Hematopoietic multipotent progenitor cell treated with erythropoietin and hydrocortisone succinate and interleukin-3 and kit ligand, for 17 days (in vitro differentiated cells): Measurements from ENCODE around the gene GPC4.

Source experiments
- DNase-seq: peaks from one replicate; pipeline ENCODE4 v3.0.0-alpha.2; 2015; ENCODE audit warnings: low spot score

Gene GPC4

DNA sequence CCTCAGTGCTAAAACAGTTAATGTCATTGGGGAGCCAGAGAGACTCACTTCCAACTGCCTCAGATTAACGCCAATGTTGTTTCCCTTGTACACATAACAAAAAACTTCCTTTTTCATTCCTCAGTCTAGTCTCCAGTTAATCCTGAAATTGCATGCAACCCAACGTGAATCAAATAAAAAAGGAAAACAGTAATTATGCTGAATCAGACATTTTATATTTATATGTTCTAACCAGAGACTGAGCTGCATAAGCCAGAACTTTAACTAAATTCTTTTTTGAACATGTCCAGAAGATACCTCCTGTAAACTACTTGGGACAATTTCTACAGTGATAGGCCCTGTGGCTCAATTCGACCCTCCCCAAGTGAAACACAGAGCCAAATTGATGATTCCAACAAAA lies 4.7 kb downstream of the GPC4 start:
- DNase-seq = no peak

DNA sequence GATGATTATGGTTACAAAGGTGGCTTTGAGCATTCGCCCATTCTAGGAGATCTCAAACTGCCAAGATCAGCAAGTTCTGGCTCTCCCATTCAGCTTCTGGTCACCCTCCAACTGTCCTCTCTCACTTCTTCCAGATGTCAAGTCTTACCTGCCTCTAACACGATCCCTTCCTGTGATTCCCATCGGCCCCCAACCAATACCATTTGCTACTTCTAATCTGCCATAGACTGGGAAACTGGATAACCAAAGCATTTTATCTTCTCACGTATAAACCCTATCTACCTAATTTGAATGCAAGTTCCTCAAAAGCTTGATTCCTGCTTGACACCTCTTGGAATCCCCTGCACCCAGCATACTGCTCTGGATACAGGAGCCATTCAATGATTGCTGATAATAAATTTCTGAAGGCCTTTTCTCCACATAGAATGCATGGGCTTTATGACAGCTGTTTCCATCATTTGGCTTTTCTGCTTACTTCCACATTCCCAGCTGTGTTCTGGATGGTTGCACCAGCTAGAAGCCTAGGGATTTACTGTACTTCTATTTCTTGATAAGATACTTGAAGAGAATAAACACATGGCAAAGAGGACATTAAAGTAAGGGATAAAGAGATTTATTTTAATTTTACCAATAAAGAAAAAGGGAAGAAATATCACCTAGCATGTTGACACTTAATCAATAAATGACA lies 9.6 kb downstream of the GPC4 start:
- DNase-seq = no peak

DNA sequence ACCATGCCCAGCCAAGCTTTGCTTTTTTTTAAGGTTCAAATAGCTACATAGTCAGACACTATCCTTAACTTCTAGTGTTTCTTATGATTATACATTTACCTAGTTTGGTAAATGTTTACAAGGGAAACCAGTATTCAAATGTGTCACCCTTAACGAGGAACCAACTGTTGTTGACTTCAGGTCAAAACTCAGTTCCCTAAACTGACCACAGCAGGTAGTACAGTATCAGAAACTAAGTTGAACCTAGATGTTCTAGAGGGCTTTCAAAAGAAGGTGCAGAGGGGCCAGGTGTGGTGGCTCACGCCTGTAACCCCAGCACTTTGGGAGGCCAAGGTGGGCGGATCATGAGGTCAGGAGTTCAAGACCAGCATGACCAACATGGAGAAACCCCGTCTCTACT lies 11.3 kb downstream of the GPC4 start:
- DNase-seq = no peak

DNA sequence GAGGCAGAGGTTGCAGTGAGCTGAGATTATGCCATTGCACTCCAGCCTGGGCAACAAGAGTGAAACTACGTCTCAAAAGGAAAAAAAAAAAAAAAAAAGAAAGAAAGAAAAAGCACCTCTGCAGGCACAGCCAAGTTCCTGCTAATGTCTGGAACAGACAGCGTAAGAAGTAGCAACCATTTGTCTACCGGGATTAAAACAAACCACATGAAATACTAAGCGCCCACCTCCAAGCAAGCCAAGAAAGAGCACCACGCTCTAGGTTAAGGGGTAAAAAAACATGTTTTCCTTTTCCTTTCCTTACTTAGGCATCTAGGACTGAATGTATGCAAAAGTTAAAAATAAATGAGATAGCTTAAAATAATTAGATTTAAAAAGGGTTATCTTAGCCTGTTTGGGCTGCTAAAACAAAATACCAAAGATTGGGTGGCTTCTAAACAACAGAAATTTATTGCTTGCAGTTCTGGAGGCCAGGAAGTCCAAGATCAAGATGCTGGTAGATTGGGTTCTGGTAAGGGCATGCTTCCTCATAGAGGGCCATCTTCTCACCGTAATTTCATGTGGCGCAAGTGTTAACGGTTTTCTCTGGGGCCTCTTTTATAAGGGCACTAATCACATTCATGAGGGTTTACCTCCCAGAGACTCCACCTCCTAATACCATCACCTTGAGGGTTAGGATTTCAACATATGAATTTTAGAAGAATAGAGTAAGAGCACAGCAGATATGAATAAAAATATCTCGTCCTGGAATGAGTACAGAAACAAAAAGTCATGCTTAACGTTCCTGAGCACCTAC lies 12.3 kb downstream of the GPC4 start:
- DNase-seq = no peak

DNA sequence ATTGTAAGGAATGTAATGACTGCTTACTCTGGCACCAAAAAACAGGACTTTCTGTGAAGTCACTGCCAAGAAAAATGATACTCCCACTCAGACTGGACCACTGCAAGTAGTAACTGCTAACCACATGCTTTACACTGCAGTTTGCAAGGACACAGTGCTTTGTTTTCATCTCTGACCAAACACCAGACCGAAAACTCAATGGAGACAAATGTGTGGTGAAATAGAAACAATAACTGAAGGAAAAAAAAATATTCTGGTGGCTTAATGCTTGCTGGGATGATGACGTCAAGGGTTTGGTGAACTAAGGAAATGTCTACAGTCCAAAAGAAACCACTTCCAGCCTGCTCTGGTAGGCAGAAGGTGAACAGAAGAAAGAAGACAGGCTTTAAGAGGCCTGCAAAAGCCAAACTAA lies 13.2 kb downstream of the GPC4 start:
- DNase-seq = no peak

DNA sequence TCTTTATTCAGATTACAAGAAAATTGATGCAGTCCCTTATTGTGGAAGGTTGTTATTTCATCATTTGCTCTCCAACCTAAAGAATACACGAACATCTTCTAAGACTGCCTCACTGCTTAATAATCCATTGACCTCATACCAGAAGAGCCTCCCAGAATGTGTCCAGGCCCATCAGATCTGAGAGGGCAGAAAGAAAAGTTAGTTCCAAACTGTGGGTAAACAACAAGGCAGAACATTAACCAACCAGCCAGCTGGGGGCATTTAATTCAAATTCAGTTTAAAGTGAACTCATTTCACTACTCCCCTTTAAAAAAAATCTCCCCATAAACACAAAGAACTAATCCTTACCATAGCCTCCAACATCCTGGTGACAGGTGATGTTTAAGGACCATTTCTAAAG lies 13.8 kb downstream of the GPC4 start:
- DNase-seq = no peak

DNA sequence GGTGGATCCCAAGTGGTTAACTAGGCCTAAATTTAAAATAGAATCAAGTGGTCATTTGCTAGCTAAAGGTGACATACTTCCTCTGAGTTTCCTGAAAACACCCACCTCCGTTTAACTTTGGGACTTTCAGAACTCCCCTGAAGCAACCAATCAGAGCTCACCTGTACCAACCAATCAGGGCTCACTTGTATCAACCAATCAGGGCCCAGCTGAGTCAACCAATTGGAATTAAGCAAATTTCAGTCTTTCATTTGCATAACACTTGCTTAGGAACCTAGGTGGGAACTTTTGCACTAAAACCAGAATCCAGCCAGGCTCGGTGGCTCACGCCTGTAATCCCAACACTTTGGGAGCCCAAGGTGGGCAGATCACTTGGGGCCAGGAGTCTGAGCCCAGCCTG lies 15.9 kb downstream of the GPC4 start:
- DNase-seq = no peak

DNA sequence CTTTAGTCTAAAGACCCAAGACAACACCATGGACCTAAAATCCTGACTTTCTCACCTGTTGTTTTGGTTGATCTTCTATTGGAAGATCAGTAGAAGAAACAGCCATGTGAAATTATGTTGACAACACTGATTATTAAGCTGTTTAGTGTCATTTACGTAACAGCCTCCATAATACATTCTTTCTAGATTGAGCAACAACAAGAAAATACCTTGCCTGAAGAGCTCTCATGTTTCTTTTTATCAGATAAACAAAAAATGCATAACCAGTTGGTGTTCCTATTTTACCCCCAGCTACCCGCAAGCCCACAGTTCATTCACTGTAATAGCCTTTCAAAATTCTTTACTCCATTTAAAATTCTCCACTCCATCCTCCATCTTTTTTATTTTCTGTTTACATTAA lies 20.5 kb downstream of the GPC4 start:
- no peak for DNase-seq

DNA sequence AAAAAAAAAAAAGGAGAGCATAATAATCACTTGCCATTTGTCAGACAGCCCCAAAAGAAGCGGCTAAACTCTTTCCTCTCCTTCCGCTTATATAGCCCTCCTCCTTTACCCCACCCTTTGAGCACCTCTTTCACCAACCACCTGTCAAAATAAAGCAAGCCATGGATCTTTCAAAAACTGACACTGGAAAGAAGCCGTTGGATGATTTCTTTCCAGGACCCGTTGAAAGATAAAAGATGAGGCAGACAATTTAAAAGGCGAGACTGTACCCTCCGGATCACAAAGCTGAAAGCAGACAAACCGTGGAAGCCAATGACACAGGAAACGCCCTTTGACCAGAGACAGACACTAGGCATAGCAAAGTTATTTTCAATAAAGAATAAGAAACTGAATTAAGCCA lies 22.6 kb downstream of the GPC4 start:
- DNase-seq = no peak

DNA sequence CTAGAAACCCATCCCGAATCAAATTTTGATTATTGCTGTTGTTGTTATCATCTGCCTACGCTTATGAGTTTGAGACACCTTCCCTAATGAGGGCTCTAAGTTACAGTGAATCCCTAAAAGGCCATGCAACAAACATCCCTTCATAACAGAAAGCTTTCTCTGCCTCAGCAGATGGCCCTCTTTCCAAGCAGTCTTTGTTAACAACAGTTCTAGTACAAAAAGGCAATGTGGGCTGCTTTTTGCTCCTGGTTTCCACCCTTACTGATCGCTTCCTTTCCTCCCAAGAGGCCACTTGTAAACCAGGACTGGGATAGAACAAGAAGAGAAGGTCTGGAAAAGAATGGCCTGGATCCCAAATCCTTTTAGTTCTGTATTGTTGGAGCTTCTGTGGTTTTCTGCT lies 24.2 kb downstream of the GPC4 start:
- no peak for DNase-seq

DNA sequence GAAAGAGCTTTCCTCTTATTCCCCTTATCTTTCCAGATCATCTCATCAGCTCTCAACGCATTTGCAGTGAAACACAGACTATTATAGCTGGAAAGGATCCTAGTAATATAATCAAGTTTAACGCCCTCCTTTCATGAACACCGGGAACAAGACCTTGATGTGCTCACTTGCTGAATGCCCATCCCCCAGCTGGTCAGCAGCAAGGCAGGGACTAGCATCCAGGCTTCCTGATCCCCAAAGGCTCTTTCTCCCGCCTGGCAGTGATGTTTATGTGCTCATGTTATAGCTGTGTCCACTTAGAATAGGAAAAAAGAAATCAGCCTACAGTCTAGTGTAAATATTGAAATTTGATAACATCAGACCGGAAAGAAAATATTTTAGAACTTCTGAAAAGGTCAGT lies 24.6 kb downstream of the GPC4 start:
- no peak for DNase-seq

DNA sequence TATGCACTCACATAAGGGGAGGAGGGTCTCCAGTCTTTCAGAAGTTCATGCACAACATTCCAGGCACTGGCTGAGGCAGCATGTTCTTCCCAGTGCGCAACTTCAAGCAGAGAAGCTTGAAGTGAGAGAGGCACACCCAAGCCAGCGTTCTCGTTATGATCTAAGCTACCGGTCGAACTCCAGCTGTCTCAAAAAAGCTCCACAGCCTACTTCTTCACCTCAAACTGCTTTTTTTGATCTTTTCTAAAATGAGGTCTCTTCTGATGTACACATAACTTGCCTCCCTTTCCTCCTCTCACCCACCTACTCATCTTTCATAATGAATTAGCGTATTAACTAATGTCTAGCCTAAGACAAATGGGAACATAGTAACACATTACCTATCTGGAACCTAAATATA lies 25.3 kb downstream of the GPC4 start:
- no peak for DNase-seq

DNA sequence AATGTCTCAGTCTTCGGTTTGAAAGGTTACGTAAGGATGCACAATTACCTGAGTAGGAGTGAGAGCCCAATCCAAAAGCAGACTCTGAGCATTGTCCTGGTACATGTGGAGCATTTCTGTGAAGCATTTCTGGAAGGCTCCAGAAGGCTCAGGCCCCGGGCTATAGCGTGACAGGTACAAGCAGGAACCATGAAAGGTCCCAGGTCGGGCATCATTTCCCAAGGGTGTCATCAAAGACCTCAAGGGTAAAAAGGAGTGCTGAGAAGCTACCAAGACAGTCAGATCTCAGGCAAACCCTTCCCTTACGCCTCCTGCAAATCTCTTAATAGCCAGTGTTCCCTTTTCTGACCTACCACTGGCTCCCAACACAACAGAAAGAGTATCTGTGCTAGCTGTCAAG lies 30.8 kb downstream of the GPC4 start:
- no peak for DNase-seq

DNA sequence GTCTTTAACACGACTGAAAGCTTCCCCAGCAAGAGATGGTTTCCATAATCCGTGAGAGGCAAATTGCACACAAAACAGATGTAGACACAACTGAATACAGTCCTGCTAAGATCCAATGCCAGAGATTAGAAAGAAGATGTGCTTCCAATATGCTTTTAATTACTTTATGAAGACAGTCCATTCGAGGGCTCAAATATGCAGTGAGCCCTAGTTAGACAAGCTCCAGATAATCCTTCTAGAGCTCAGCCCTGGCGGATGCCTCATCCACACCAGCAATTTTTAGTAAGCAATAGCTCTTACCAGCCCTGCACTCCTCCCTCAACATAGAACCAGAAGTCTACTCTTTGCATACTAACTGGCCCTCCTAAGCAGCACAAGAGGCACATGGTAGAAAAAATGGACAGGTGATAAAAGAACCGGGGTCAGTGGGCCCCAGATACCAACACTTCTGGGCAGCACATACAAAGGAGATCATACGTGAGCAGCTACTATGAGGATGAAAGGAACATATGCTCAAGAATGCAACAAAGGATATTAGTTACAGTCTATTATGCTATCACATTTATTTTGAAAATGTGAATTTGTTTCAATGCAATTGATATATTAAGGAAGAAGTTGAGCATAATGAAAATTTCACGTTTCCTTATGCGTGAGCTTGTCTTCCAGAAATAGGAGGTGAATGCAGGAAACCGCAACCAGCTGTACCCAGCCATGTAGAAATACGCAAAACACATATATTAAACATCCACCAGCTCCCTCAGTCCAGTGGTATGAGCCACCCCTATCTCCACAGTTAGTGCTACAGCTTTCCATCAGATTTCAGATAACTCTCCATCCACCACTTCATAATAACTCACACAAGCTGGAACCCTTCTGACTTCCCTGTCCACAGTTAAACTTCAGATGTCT lies 34.3 kb downstream of the GPC4 start:
- DNase-seq = no peak

DNA sequence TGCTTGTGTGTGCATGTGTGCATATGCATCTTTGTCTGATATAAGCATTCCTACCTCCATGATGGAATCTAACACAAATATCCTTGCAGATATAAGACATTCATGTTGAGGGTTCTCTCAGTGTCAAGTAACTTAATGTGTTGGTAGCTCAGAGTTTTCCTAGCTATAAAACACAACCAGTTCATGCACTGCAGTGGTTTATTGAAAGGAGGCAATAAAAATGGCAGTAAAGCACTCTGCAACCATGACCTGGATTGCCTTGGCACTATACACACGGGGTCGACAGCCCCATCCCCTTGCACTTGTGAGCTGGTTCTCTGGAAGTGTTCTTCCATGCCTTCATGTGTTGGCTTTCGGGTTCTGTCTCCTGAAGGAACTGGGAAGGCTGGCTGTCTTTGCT lies 38.9 kb downstream of the GPC4 start:
- DNase-seq = no peak

DNA sequence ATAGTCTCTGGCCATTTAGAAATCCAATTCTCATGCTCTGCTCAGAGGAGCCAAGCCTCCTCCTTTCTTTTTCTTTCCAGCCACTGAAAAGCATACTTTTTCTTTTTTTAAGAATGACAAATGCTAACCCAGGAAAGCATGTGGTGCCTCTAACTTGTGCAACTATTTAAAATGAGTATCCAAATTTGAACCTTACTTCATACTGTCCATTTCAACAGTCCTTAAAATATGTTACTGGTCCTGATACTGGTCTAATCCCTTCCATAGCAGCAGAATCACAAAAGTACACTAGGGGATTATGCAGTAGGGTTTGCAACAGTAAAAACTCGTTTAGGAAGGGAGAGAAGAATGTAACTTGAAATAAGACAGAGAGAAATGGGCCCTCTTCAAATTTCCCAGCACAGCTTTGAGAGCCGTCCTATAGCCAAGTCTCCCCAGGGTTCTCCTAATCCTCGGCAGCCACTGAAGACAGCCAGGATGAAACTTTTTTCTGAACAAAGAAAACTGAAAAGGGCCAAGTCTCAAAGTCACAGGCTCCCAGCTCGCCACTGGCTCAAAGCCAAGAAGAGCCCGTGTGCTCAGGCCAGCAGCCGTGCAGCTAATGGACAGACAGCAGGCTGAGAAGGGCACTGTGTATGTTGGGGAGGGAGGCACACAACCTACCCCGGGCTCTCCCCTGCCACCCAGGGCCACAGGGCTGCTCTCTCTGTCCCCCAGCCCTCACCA lies 39.5 kb downstream of the GPC4 start:
- no peak for DNase-seq

DNA sequence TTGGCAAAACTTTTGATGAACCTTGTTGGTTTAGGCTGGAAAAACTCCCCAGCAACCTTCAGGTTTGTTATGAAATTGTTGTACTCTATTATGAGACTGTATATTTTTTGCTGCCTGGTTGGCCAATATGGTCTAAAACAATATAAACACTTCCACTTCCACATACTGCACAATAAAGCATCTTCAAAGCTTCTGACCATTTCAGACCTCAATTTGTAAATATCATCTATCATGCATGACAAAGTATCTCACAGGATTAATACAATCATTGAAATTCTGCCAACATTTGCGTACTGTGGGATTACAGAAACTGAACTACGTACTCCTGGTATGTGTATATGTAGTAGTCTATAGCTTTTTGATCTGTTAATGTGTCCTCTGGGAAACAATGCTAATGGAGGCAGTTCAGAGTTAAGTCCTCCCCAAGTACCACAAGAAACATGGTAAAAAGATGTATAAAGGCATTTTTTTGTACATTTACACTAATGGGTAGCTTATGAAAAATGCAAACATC lies 40.4 kb downstream of the GPC4 start:
- no peak for DNase-seq

DNA sequence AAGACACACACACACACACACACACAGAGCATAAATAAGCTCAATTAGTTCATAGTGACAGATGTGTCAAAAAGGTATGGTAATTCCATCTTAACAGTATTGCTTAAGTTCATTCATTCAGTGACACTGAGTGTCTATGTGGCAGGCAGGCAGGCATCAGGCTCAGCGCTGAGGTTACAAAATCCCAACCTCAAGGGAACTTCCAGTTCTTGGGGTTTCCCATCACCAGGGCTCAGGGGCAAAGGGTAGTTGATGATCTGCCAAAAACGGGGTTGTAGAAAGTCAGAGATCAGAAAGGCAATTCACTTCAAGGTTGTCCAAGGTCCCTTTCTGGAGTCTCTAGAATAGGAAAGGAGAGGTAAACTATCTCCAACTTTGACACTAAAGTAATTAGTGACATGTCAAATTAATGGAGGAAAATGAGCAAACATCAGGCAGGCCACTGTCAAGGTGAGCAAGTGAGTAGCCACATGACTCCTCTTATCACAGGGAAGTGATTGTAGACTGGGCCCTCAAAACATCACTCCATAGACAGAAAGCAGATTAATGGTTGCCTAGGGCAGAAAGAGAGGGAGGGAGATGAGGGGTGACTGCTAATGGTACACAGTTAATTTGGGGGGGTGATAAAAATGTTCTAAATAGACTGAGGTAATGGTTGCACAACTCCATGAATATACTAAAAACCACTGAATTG lies 41.8 kb downstream of the GPC4 start:
- no peak for DNase-seq

DNA sequence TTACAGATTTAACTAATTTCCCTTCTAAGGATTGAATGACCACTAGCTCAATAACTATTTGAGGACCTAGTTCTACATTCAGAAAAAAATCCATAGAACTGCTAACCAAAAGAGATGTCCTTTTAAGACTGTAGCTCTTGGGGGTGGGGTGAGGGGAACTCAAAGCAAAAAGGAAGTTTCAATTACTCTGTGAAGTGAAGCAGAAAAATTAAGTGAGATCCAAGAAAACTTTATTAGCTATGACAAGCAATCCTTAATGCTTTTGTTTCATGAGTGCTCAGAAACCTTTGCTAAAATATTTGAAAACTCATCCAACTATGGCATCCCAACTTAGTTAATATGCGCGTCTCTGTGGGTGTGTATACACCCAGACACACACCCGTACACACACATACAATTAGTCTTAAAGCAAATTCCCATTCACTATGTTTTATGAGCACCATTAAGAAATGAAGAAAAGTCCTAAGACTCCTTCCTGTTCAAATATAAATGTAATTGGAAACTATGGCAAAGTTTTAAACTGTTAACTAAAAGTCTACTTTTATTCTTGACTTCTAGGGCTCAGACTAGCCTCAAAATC lies 44.5 kb downstream of the GPC4 start:
- no peak for DNase-seq

DNA sequence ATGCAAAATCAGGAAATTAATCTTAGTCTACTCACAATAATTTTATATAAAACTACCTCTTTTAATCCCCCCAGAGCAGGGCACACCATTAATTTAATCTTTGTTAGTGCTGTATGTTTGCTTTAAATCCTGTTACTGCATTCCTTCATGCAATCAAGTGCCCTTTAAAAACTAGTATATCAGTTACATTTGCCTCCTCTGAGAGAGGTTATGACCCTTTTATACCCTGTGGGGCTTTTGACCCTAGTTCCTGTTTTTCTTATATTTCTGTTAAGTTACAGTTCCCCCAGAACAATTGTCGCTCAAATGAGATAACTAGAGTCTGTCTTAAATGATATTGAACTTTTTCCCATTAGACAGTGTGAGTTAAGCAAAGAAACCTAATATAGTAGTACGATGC lies 46.2 kb downstream of the GPC4 start:
- no peak for DNase-seq

DNA sequence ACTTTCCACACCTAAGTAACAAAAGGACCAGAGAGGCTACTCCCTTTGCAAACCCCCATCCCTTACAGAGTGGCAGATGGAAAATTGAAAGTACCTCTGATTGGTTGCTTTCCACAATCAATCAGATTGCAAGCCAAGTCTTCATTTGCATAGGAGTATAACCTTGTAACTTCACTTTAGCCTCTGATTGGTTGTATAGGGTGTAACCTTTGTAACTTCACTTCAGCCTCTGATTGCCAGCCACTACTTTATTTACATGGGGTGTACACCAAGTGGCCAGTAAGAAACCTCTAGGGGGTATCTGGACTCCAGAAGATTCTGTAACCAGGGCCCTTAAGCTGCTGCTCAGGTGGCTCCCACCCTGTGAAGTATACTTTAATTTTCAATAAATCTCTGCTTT lies 48.6 kb downstream of the GPC4 start:
- no peak for DNase-seq
